KMS-11 (cell line): ENCODE data around the gene SFXN4.

Experiments used
- H2AFZ ChIP-seq: fragments of 200-600 bp; sonication (generic); 2 replicates; pipeline ENCODE4 v1.6.1; 2016; ENCODE audit warnings: antibody characterized with exemption, mixed run types, low read depth
- H3K27ac ChIP-seq: fragments of 200-600 bp; sonication (generic); 2 replicates; pipeline ENCODE4 v1.6.1; 2016; ENCODE audit warnings: mild to moderate bottlenecking, mixed run types
- H3K27me3 ChIP-seq: fragments of 200-600 bp; sonication (generic); 2 replicates; pipeline ENCODE4 v1.6.1; 2017; ENCODE audit warnings: mild to moderate bottlenecking, low read depth, mixed run types, moderate library complexity; ENCODE audit not compliant: insufficient read depth
- H3K36me3 ChIP-seq: fragments of 200-600 bp; sonication (generic); 2 replicates; pipeline ENCODE4 v1.6.1; 2017; ENCODE audit warnings: mild to moderate bottlenecking, mixed run types; ENCODE audit not compliant: insufficient read depth
- H3K4me1 ChIP-seq: fragments of 200-600 bp; sonication (generic); 2 replicates; pipeline ENCODE4 v1.6.1; 2016; ENCODE audit warnings: mild to moderate bottlenecking, low read depth, mixed run types; ENCODE audit not compliant: poor library complexity, severe bottlenecking
- H3K4me2 ChIP-seq: fragments of 200-600 bp; sonication (generic); 2 replicates; pipeline ENCODE4 v1.7.0; 2016; ENCODE audit warnings: mild to moderate bottlenecking, mixed run types
- H3K4me3 ChIP-seq: fragments of 200-600 bp; sonication (generic); IDR thresholded peaks from 2 replicates; pipeline ENCODE4 v1.6.1; 2017; ENCODE audit warnings: low read depth, low read length, mixed read lengths; ENCODE audit not compliant: insufficient read depth
- H3K79me2 ChIP-seq: fragments of 200-600 bp; sonication (generic); 2 replicates; pipeline ENCODE4 v1.6.1; 2016; ENCODE audit warnings: low read depth, mixed run types; ENCODE audit not compliant: insufficient read depth
- H3K9ac ChIP-seq: fragments of 200-600 bp; sonication (generic); 2 replicates; pipeline ENCODE4 v1.6.1; 2016; ENCODE audit warnings: mild to moderate bottlenecking, mixed run types
- H4K20me1 ChIP-seq: fragments of 200-600 bp; sonication (generic); 2 replicates; pipeline ENCODE4 v1.6.1; 2016; ENCODE audit warnings: mild to moderate bottlenecking, mixed run types; ENCODE audit not compliant: insufficient read depth
- CTCF ChIP-seq: fragments of 200-600 bp; sonication (generic); conservative IDR thresholded peaks from 2 replicates; pipeline ENCODE4 v1.6.1; 2017; ENCODE audit warnings: low read depth, mild to moderate bottlenecking, antibody characterized with exemption, low read length, moderate library complexity, mixed read lengths

Gene SFXN4

GRCh38 chr10:119136084-119136483 lies 29.4 kb downstream of the SFXN4 start:
- no peaks in the 10 kb centered on the region for H3K79me2 ChIP-seq
- peaks cover 53% of the 10 kb centered on the region for H3K4me1 ChIP-seq
- no peak overlapping the region for H3K9ac ChIP-seq
- no peak overlapping the region for H3K4me3 ChIP-seq
- TF ChIP-seq CTCF: no peak
- H3K27ac ChIP-seq: no peak overlapping the region
- H4K20me1 ChIP-seq: no peaks in the 10 kb centered on the region
- no peak overlapping the region for H3K4me2 ChIP-seq
- H3K27me3 ChIP-seq: no peaks in the 10 kb centered on the region
- peaks cover 7% of the 10 kb centered on the region; the same call in 1 of the 2 replicates for H3K36me3 ChIP-seq
- H2AFZ ChIP-seq: no peak overlapping the region

GRCh38 chr10:119135513-119135881 lies 30.0 kb downstream of the SFXN4 start:
- Histone ChIP-seq H3K4me1 (peaks cover 59% of the 10 kb centered on the region), H2AFZ (no peak overlapping the region), H3K27me3 (no peaks in the 10 kb centered on the region), H3K36me3 (peaks cover 7% of the 10 kb centered on the region; the same call in 1 of the 2 replicates), H3K4me3 (no peak overlapping the region), H3K27ac (no peak overlapping the region), H3K9ac (no peak overlapping the region), H3K4me2 (no peak overlapping the region), H4K20me1 (no peaks in the 10 kb centered on the region), H3K79me2 (no peaks in the 10 kb centered on the region)
- no peak for TF ChIP-seq CTCF

DNA sequence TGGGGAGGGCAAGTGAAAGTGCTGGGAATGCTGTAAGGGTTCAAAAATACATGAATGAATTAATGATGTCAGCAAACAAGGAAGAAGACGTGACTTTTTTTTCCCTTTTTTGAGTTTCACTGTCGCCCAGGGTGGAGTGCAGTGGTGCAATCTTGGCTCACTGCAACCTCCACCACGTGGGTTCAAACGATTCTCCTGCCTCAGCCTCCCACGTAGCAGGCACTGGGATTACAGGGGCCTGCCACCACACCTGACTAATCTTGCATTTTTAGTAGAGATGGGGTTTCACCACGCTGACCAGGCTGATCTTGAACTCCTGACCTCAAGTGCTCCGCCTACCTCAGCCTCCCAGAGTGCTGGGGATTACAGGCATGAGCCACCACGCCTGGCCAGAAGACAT lies 31.6 kb downstream of the SFXN4 start:
- Histone ChIP-seq H3K4me3 (no peak overlapping the region), H3K27ac (no peak overlapping the region), H3K4me1 (peaks cover 54% of the 10 kb centered on the region), H3K27me3 (no peaks in the 10 kb centered on the region), H2AFZ (no peak overlapping the region), H3K36me3 (peaks cover 7% of the 10 kb centered on the region; the same call in 1 of the 2 replicates), H3K9ac (no peak overlapping the region), H3K79me2 (no peaks in the 10 kb centered on the region), H3K4me2 (no peak overlapping the region), H4K20me1 (no peaks in the 10 kb centered on the region)
- no peak for TF ChIP-seq CTCF

DNA sequence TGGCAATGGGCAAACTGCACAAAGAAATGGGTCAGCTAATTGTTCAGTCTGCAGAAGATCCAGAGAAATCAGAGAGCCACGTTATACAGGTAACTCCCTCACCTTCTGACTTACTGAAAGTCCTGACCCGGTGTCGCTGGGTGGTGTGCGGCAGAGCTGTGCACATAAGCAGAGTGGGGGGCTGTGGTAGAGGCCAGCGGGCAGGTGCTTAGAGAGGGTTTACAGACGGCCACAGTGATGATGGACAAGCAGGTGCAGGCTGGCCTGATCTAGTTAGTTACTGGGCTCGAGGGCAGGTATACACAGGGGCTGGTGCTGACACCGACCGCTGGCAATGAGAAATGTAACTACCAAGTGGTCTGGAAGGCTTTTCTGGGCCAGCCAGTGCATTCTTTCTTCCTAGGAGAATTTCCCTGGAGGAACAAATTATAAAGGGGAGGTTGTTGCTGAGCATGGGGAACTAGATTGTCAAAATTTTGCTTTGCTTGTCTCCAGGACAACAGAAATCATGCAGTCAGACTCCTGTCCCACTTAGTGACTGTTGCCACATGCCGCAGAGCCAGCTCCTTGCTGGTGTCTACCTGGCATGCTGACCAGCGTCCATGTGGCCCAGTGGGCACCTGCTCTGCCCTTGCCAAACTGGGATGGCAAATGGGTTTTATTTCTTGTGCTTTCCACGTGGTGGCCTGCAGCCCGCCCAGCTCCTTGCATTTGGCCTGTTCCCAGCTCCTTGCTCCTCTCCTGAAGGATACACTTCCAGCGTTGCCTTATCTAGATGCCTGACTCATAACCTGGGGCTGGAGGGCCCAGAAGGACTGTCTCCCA lies 32.8 kb downstream of the SFXN4 start:
- Histone ChIP-seq H2AFZ (no peak overlapping the region), H3K4me2 (no peak overlapping the region), H3K27me3 (no peaks in the 10 kb centered on the region), H3K36me3 (peaks cover 7% of the 10 kb centered on the region; the same call in 1 of the 2 replicates), H3K4me3 (no peak overlapping the region), H4K20me1 (no peaks in the 10 kb centered on the region), H3K4me1 (peaks cover 42% of the 10 kb centered on the region), H3K27ac (peak overlapping the region; percentile 64; the same call in 1 of the 2 replicates), H3K79me2 (no peaks in the 10 kb centered on the region), H3K9ac (no peak overlapping the region)
- TF ChIP-seq CTCF: no peak
